Nephron progenitor cell (in vitro differentiated cells): ENCODE data around the gene RAET1L.
"Not testable (repeated sequence)": the region's sequence is repeated elsewhere in the genome, so short reads cannot be mapped to it uniquely, and the experiment has no call there.

Experiments used
- DNase-seq: peaks from one replicate; pipeline ENCODE4 v3.0.0; 2021
- H3K27ac Mint-ChIP-seq: 2 replicates; pipeline ENCODE4 v1.8.0; 2021; ENCODE audit warnings: mild to moderate bottlenecking, moderate library complexity, mixed read lengths
- H3K27me3 Mint-ChIP-seq: 2 replicates; pipeline ENCODE4 v1.8.0; 2021; ENCODE audit warnings: mild to moderate bottlenecking, low read depth, mixed read lengths; ENCODE audit not compliant: poor library complexity
- H3K36me3 Mint-ChIP-seq: 2 replicates; pipeline ENCODE4 v1.8.0; 2021; ENCODE audit warnings: low read depth, mixed read lengths
- H3K4me1 Mint-ChIP-seq: 2 replicates; pipeline ENCODE4 v1.8.0; 2021; ENCODE audit warnings: mixed read lengths
- H3K4me3 Mint-ChIP-seq: 2 replicates; pipeline ENCODE4 v1.8.0; 2021; ENCODE audit warnings: mild to moderate bottlenecking, moderate library complexity, mixed read lengths
- H3K9me3 Mint-ChIP-seq: 2 replicates; pipeline ENCODE4 v1.8.0; 2021; ENCODE audit warnings: mild to moderate bottlenecking, moderate library complexity, mixed read lengths
- CTCF ChIP-seq: fragments of 200-600 bp; sonication (generic); IDR thresholded peaks from 2 replicates; pipeline ENCODE4 v1.5.0; 2021; ENCODE audit warnings: antibody characterized with exemption

Gene RAET1L

GRCh38 chr6:150026976-150027805 lies 1.9 kb upstream of the RAET1L start:
- Mint-ChIP-seq H3K27ac (no peak overlapping the region), H3K4me1 (peaks cover 5% of the 10 kb centered on the region), H3K27me3 (peaks cover 85% of the 10 kb centered on the region), H3K36me3 (no peaks in the 10 kb centered on the region), H3K4me3 (no peak overlapping the region), H3K9me3 (no peaks in the 10 kb centered on the region)
- no peak for TF ChIP-seq CTCF
- DNase-seq, result no peak

- no peaks in the 10 kb centered on the region for H3K36me3 Mint-ChIP-seq
- peaks cover 3% of the 10 kb centered on the region for H3K4me1 Mint-ChIP-seq
- TF ChIP-seq CTCF, result no peak
- H3K27ac Mint-ChIP-seq, result no peak overlapping the region
- H3K27me3 Mint-ChIP-seq, result peaks cover 79% of the 10 kb centered on the region
- DNase-seq, result no peak
- no peak overlapping the region for H3K4me3 Mint-ChIP-seq
- no peaks in the 10 kb centered on the region for H3K9me3 Mint-ChIP-seq
Observed at GRCh38 chr6:150024646-150025155, 631 bp downstream of the RAET1L start.

- H3K4me1 Mint-ChIP-seq, DNase-seq, H3K36me3 Mint-ChIP-seq, H3K4me3 Mint-ChIP-seq, H3K9me3 Mint-ChIP-seq, H3K27ac Mint-ChIP-seq: not testable (repeated sequence)
- peaks cover 79% of the 10 kb centered on the region for H3K27me3 Mint-ChIP-seq
Observed at GRCh38 chr6:150024021-150024420, 1.3 kb downstream of the RAET1L start.

- not testable (repeated sequence) for DNase-seq, H3K9me3 Mint-ChIP-seq, H3K27ac Mint-ChIP-seq, H3K4me3 Mint-ChIP-seq, H3K4me1 Mint-ChIP-seq, H3K36me3 Mint-ChIP-seq
- peaks cover 84% of the 10 kb centered on the region for H3K27me3 Mint-ChIP-seq
Observed at GRCh38 chr6:150021870-150022269, 3.5 kb downstream of the RAET1L start.

- Mint-ChIP-seq H3K27ac (no peak overlapping the region), H3K9me3 (no peaks in the 10 kb centered on the region), H3K27me3 (peaks cover 83% of the 10 kb centered on the region), H3K36me3 (no peaks in the 10 kb centered on the region), H3K4me1 (no peaks in the 10 kb centered on the region), H3K4me3 (no peak overlapping the region)
- DNase-seq, result no peak
- no peak for TF ChIP-seq CTCF
Observed at GRCh38 chr6:150018846-150019580, 6.3 kb downstream of the RAET1L start.

- not testable (repeated sequence) for H3K36me3 Mint-ChIP-seq, H3K9me3 Mint-ChIP-seq, H3K4me1 Mint-ChIP-seq, H3K27ac Mint-ChIP-seq, H3K4me3 Mint-ChIP-seq, DNase-seq
- TF ChIP-seq CTCF, result peak; percentile 20
- H3K27me3 Mint-ChIP-seq, result peaks cover 91% of the 10 kb centered on the region
Observed at GRCh38 chr6:150017186-150017521, 8.2 kb downstream of the RAET1L start.
